ENCODE measurements around the gene SLC22A12. TPM values are rescaled to one million over a fixed set of nuclear protein-coding genes. Genes with fewer than 3 reads are reported as not detected.

Gene SLC22A12
- total RNA-seq, 4 donors from 2014 or later = not detected

GRCh38 chr11:64606796-64607380 is 15.9 kb downstream of the SLC22A12 start:
- intact Hi-C loops (cut with DNase I; ENCODE audit: low total_unique reads) = no loop called here
- no peak for DNase-seq (ENCODE audit: low spot score in 2 of 2)
- TF ChIP-seq CTCF (IDR thresholded peaks at IDR 0.05) (no peak), POLR2A (IDR thresholded peaks at IDR 0.05) (no peak)
- WGBS, 2 donors = 86% methylated on average over 23 of the region's 23 CpGs
- no peak overlapping the region for H3K4me3 ChIP-seq (ENCODE audit: low read depth, poor library complexity, severe bottlenecking)

- TF ChIP-seq CTCF (IDR thresholded peaks at IDR 0.05) (no peak), POLR2A (IDR thresholded peaks at IDR 0.05) (no peak)
- 45 to 69% methylated on average over 41 to 50 of the region's 55 CpGs for WGBS, 2 donors
- no peak overlapping the region for H3K4me3 ChIP-seq (ENCODE audit: low read depth, poor library complexity, severe bottlenecking)
- intact Hi-C loops (cut with DNase I; ENCODE audit: low total_unique reads) = no loop called here
- DNase-seq (ENCODE audit: low spot score in 2 of 2) = no peak
These were observed 16.5 kb downstream of the SLC22A12 start for GRCh38 chr11:64607381-64607985.

GRCh38 chr11:64608046-64608445 is 17.0 kb downstream of the SLC22A12 start:
- no peak for DNase-seq (ENCODE audit: low spot score in 2 of 2)
- intact Hi-C loops (cut with DNase I; ENCODE audit: low total_unique reads) = no loop called here
- WGBS, 2 donors = 20% methylated on average over 18 of the region's 18 CpGs
- H3K4me3 ChIP-seq (ENCODE audit: low read depth, poor library complexity, severe bottlenecking) = no peak overlapping the region
- TF ChIP-seq CTCF (IDR thresholded peaks at IDR 0.05) (no peak), POLR2A (IDR thresholded peaks at IDR 0.05) (no peak)

- WGBS, 2 donors = 75 to 78% methylated on average over 12 of the region's 12 CpGs
- TF ChIP-seq POLR2A (IDR thresholded peaks at IDR 0.05) = no peak
- no peak for TF ChIP-seq CTCF (IDR thresholded peaks at IDR 0.05)
- intact Hi-C loops (cut with DNase I; ENCODE audit: low total_unique reads) = no loop called here
- H3K4me3 ChIP-seq (ENCODE audit: low read depth, poor library complexity, severe bottlenecking) = no peak overlapping the region
- DNase-seq (ENCODE audit: low spot score in 2 of 2) = no peak
These were observed 17.6 kb downstream of the SLC22A12 start for GRCh38 chr11:64608636-64609035.

- WGBS, 2 donors = 61 to 91% methylated on average over 4 to 5 of the region's 5 CpGs
These were observed 18.5 kb downstream of the SLC22A12 start for GRCh38 chr11:64609436-64610047.

More at GRCh38 chr11:64609436-64610047, 18.5 kb downstream of the SLC22A12 start:
- intact Hi-C loops (cut with DNase I; ENCODE audit: low total_unique reads) = no loop called here
- DNase-seq (ENCODE audit: low spot score in 2 of 2) = no peak
- TF ChIP-seq CTCF (IDR thresholded peaks at IDR 0.05) = no peak
- no peak for TF ChIP-seq POLR2A (IDR thresholded peaks at IDR 0.05)
- no peak overlapping the region for H3K4me3 ChIP-seq (ENCODE audit: low read depth, poor library complexity, severe bottlenecking)
